Activated T-cell treated with anti-CD3 and anti-CD28 coated beads for 4 hours (primary cell): ENCODE results near the gene SOX6.

Source experiments
- DNase-seq: peaks from one replicate; pipeline ENCODE4 v3.0.0-alpha.2; 2020

SOX6 gene

GRCh38 chr11:16028419-16028818 lies 327.9 kb downstream of the SOX6 start:
- DNase-seq: no peak

- no peak for DNase-seq
Measured at GRCh38 chr11:16027621-16028020, 328.7 kb downstream of the SOX6 start.

GRCh38 chr11:16026849-16027248 lies 329.5 kb downstream of the SOX6 start:
- no peak for DNase-seq

- no peak for DNase-seq
Measured at GRCh38 chr11:16018931-16019330, 337.4 kb downstream of the SOX6 start.

GRCh38 chr11:16016468-16016829 lies 339.9 kb downstream of the SOX6 start:
- DNase-seq: no peak

- no peak for DNase-seq
Measured at GRCh38 chr11:16015741-16016467, 340.4 kb downstream of the SOX6 start.

- no peak for DNase-seq
Measured at GRCh38 chr11:16013649-16014275, 342.6 kb downstream of the SOX6 start.

GRCh38 chr11:16013242-16013641 lies 343.1 kb downstream of the SOX6 start:
- no peak for DNase-seq

GRCh38 chr11:16012125-16012751 lies 344.1 kb downstream of the SOX6 start:
- DNase-seq: no peak

GRCh38 chr11:16011396-16011795 lies 344.9 kb downstream of the SOX6 start:
- DNase-seq: no peak

- no peak for DNase-seq
Measured at GRCh38 chr11:16009021-16009420, 347.3 kb downstream of the SOX6 start.

GRCh38 chr11:16007514-16007913 lies 348.8 kb downstream of the SOX6 start:
- no peak for DNase-seq

- DNase-seq: no peak
Measured at GRCh38 chr11:16002942-16003341, 353.4 kb downstream of the SOX6 start.

- DNase-seq: no peak
Measured at GRCh38 chr11:16001899-16002426, 354.4 kb downstream of the SOX6 start.

- no peak for DNase-seq
Measured at GRCh38 chr11:16001044-16001568, 355.2 kb downstream of the SOX6 start.

- no peak for DNase-seq
Measured at GRCh38 chr11:16000065-16000464, 356.3 kb downstream of the SOX6 start.

- DNase-seq: no peak
Measured at GRCh38 chr11:15993345-15993744, 363.0 kb downstream of the SOX6 start.

- DNase-seq: no peak
Measured at GRCh38 chr11:15991215-15991614, 365.1 kb downstream of the SOX6 start.

GRCh38 chr11:15989685-15990084 lies 366.7 kb downstream of the SOX6 start:
- DNase-seq: no peak

- no peak for DNase-seq
Measured at GRCh38 chr11:15988693-15989231, 367.6 kb downstream of the SOX6 start.

GRCh38 chr11:15988016-15988550 lies 368.3 kb downstream of the SOX6 start:
- DNase-seq: no peak

GRCh38 chr11:15987046-15987445 lies 369.3 kb downstream of the SOX6 start:
- DNase-seq: no peak

GRCh38 chr11:15985860-15986139 lies 370.5 kb downstream of the SOX6 start:
- DNase-seq: no peak
